ENCODE measurements around the gene CAMK2D.

DNA sequence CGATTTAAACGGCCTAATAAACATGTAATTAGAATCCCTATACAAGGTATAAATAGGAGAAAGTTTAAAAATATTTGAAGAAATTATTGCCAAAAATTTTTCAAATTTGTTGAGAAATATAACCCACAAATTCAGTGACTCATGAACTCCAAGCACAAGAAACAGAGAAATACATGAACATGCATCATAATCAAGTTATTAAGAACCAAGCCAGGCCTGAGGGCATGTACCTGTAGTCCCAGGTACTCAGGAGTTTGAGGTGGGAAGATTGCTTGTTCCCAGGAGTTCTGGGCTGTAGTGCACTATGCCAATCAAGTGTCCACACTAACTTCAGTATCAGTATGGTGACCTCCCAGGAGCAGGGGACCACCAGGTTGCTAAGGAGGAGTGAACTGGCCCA is 341.9 kb downstream of the CAMK2D start:
- TF ChIP-seq EP300 (IDR thresholded peaks at IDR 0.05), result no peak
- TF ChIP-seq, protein P1, sequence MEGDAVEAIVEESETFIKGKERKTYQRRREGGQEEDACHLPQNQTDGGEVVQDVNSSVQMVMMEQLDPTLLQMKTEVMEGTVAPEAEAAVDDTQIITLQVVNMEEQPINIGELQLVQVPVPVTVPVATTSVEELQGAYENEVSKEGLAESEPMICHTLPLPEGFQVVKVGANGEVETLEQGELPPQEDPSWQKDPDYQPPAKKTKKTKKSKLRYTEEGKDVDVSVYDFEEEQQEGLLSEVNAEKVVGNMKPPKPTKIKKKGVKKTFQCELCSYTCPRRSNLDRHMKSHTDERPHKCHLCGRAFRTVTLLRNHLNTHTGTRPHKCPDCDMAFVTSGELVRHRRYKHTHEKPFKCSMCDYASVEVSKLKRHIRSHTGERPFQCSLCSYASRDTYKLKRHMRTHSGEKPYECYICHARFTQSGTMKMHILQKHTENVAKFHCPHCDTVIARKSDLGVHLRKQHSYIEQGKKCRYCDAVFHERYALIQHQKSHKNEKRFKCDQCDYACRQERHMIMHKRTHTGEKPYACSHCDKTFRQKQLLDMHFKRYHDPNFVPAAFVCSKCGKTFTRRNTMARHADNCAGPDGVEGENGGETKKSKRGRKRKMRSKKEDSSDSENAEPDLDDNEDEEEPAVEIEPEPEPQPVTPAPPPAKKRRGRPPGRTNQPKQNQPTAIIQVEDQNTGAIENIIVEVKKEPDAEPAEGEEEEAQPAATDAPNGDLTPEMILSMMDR (IDR thresholded peaks at IDR 0.05), result no peak
- no peak for TF ChIP-seq POLR2AphosphoS5 (IDR thresholded peaks at IDR 0.05)
- no peak for TF ChIP-seq POLR2A (IDR thresholded peaks at IDR 0.05)

Measured in stomach (tissue), 4 donors.